Lower leg skin (tissue), 3 donors: ENCODE data around the gene MED10.

Experiments
- CTCF ChIP-seq, 3 donors: fragments of 450-650 bp; IDR thresholded peaks; one replicate each; pipeline ENCODE4 v1.5.1; 2016; ENCODE audit warnings: antibody characterized with exemption in 3 of 3, mild to moderate bottlenecking in 3 of 3, moderate library complexity in 2 of 3
- POLR2A ChIP-seq, 2 donors: fragments of 450-650 bp; IDR thresholded peaks; one replicate each; pipeline ENCODE4 v1.6.1; 2016 to 2017; ENCODE audit warnings: antibody characterized with exemption in 2 of 2, mild to moderate bottlenecking in 1 of 2, moderate library complexity in 1 of 2

- TF ChIP-seq CTCF (IDR thresholded peaks at IDR 0.05) (no peak), POLR2A (IDR thresholded peaks at IDR 0.05) (no peak)
Measured at GRCh38 chr5:6396836-6397535, 18.6 kb upstream of the MED10 start.
